Right cardiac atrium (tissue), 5 donors: ENCODE measurements around the gene PTPN3. TPM values are rescaled to one million over a fixed set of nuclear protein-coding genes. Genes with fewer than 3 reads are reported as not detected.

Source experiments
- ATAC-seq, 2 donors: fragments of 200-7000 bp; cut with Tn5 transposase; one replicate each; pipeline versions ENCODE4 v1.8.0 to v1.9.1; 2020; ENCODE audit warnings: moderate library complexity in 2 of 2, mild to moderate bottlenecking in 1 of 2
- DNase-seq, 3 donors: peaks; one replicate each; pipeline ENCODE4 v3.0.0-alpha.2; 2020
- H3K27ac ChIP-seq: one replicate; pipeline ENCODE4 v1.5.1; 2013; ENCODE audit warnings: mild to moderate bottlenecking, low read length, control low read depth, moderate library complexity
- H3K27me3 ChIP-seq: one replicate; pipeline ENCODE4 v1.6.1; 2013; ENCODE audit not compliant: control insufficient read depth, insufficient read depth
- H3K4me1 ChIP-seq: one replicate; pipeline ENCODE4 v1.6.1; 2013; ENCODE audit warnings: low read length; ENCODE audit not compliant: control insufficient read depth, insufficient read depth
- H3K4me3 ChIP-seq: one replicate; pipeline ENCODE4 v1.5.1; 2013; ENCODE audit warnings: low read length, control low read depth
- H3K9me3 ChIP-seq: one replicate; pipeline ENCODE4 v1.6.1; 2013; ENCODE audit warnings: low read length; ENCODE audit not compliant: control insufficient read depth
- WGBS: extraction: QIAGEN DNeasy Blood & Tissue Kit; methylation state at CpG from one replicate; pipeline ENCODE4 v1.1.7; 2013; 5-methylcytosine and 5-hydroxymethylcytosine counted together
- intact Hi-C, 4 donors: fragments of 100-400 bp; cut with DNase I; formaldehyde crosslinking; loops; one replicate each; pipeline versions ENCODE4 v1.11.0 to v1.14.0; 2022 to 2023
- polyA plus RNA-seq: library from polyadenylated mRNA; stranded (reverse); fragments of 200-250 nt; gene quantifications from one replicate; pipeline ENCODE4 v1.2.3, GENCODE V29; 2013
- total RNA-seq, 4 donors: library from RNA; stranded (reverse); fragmentation: NEBNext Ultra II Directional; extraction: Animal tissue kit (Norgen Biotek cat#: 25700); gene quantifications; one replicate each; pipeline ENCODE4 v1.2.1, GENCODE V29; 2021
- donor health status: healthy with polysubstance abuse.
- donor health status: DM: no; HTN: yes; CAD: no.
- donor health status: DM: no; HTN: no; CAD: no.
- donor health status: DM: no; HTN: yes; CAD: no; lungs with severe emphysema.
- donor health status: DM: yes; HTN: yes; CAD: no.

PTPN3 gene
- total and polyA plus RNA-seq, 5 donors = 2.8 to 9.3 (median 5.8) TPM

- Histone ChIP-seq H3K27ac (no peak overlapping the region), H3K4me3 (no peak overlapping the region), H3K9me3 (no peaks in the 10 kb centered on the region), H3K27me3 (no peaks in the 10 kb centered on the region), H3K4me1 (peaks cover 2% of the 10 kb centered on the region)
- intact Hi-C loops = no loop called here
- peak; percentile 19 to 90 for ATAC-seq
- DNase-seq = no peak
- 73% methylated on average over 7 of the region's 7 CpGs for WGBS
Measured at GRCh38 chr9:109488791-109489492, 9.2 kb downstream of the PTPN3 start.

GRCh38 chr9:109488351-109488750 lies 9.8 kb downstream of the PTPN3 start:
- Histone ChIP-seq H3K9me3 (no peaks in the 10 kb centered on the region), H3K27ac (no peak overlapping the region), H3K4me1 (peaks cover 2% of the 10 kb centered on the region), H3K4me3 (no peak overlapping the region), H3K27me3 (no peaks in the 10 kb centered on the region)
- no peak for ATAC-seq
- DNase-seq = no peak
- 58% methylated on average over 4 of the region's 4 CpGs for WGBS
- intact Hi-C loops = no loop called here

GRCh38 chr9:109487247-109487646 lies 10.9 kb downstream of the PTPN3 start:
- Histone ChIP-seq H3K27ac (no peak overlapping the region), H3K27me3 (no peaks in the 10 kb centered on the region), H3K4me3 (no peak overlapping the region), H3K9me3 (no peaks in the 10 kb centered on the region), H3K4me1 (peaks cover 2% of the 10 kb centered on the region)
- WGBS = 65% methylated on average over 7 of the region's 7 CpGs
- no peak for ATAC-seq
- DNase-seq = no peak
- intact Hi-C loops = no loop called here

GRCh38 chr9:109483744-109484429 lies 14.2 kb downstream of the PTPN3 start:
- DNase-seq (no peak), ATAC-seq (no peak)
- H3K9me3 ChIP-seq = no peaks in the 10 kb centered on the region
- intact Hi-C loops = no loop called here
- H3K27me3 ChIP-seq = no peaks in the 10 kb centered on the region
- no peak overlapping the region for H3K4me3 ChIP-seq
- no peak overlapping the region for H3K27ac ChIP-seq
- WGBS = 88% methylated on average over 14 of the region's 14 CpGs
- H3K4me1 ChIP-seq = peaks cover 2% of the 10 kb centered on the region

GRCh38 chr9:109482391-109482916 lies 15.7 kb downstream of the PTPN3 start:
- DNase-seq (no peak), ATAC-seq (no peak)
- no peaks in the 10 kb centered on the region for H3K9me3 ChIP-seq
- H3K4me3 ChIP-seq = no peak overlapping the region
- no peaks in the 10 kb centered on the region for H3K27me3 ChIP-seq
- no peak overlapping the region for H3K27ac ChIP-seq
- 79% methylated on average over 5 of the region's 5 CpGs for WGBS
- intact Hi-C loops = no loop called here
- H3K4me1 ChIP-seq = peaks cover 4% of the 10 kb centered on the region

- Histone ChIP-seq H3K9me3 (no peaks in the 10 kb centered on the region), H3K27ac (no peak overlapping the region), H3K4me1 (peaks cover 4% of the 10 kb centered on the region), H3K27me3 (no peaks in the 10 kb centered on the region), H3K4me3 (no peak overlapping the region)
- no peak for ATAC-seq
- DNase-seq = no peak
- whole genome bisulfite sequencing = 88% methylated on average over 7 of the region's 7 CpGs
- intact Hi-C loops = no loop called here
Measured at GRCh38 chr9:109481856-109482255, 16.3 kb downstream of the PTPN3 start.

GRCh38 chr9:109479822-109480221 lies 18.3 kb downstream of the PTPN3 start:
- DNase-seq (no peak), ATAC-seq (no peak)
- Histone ChIP-seq H3K9me3 (no peaks in the 10 kb centered on the region), H3K27me3 (no peaks in the 10 kb centered on the region), H3K27ac (no peak overlapping the region), H3K4me1 (peaks cover 6% of the 10 kb centered on the region), H3K4me3 (no peak overlapping the region)
- 95% methylated on average over 2 of the region's 2 CpGs for WGBS
- intact Hi-C loops = no loop called here

- intact Hi-C loops = no loop called here
- DNase-seq = no peak
- WGBS = 81% methylated on average over 10 of the region's 10 CpGs
- no peak overlapping the region for H3K4me3 ChIP-seq
- no peaks in the 10 kb centered on the region for H3K9me3 ChIP-seq
- no peaks in the 10 kb centered on the region for H3K27me3 ChIP-seq
- H3K4me1 ChIP-seq = peaks cover 12% of the 10 kb centered on the region
- ATAC-seq = no peak
- H3K27ac ChIP-seq = no peak overlapping the region
Measured at GRCh38 chr9:109478665-109479380, 19.3 kb downstream of the PTPN3 start.

- H3K27ac ChIP-seq = no peak overlapping the region
- H3K4me1 ChIP-seq = peaks cover 13% of the 10 kb centered on the region
- H3K9me3 ChIP-seq = no peaks in the 10 kb centered on the region
- intact Hi-C loops = no loop called here
- no peak overlapping the region for H3K4me3 ChIP-seq
- ATAC-seq (no peak), DNase-seq (no peak)
- H3K27me3 ChIP-seq = no peaks in the 10 kb centered on the region
- 78% methylated on average over 7 of the region's 7 CpGs for WGBS
Measured at GRCh38 chr9:109478051-109478563, 20.0 kb downstream of the PTPN3 start.

- DNase-seq = no peak
- peak overlapping the region; percentile 4 for H3K27ac ChIP-seq
Measured at GRCh38 chr9:109477258-109478050, 20.7 kb downstream of the PTPN3 start.

More at GRCh38 chr9:109477258-109478050, 20.7 kb downstream of the PTPN3 start:
- Histone ChIP-seq H3K9me3 (no peaks in the 10 kb centered on the region), H3K27me3 (no peaks in the 10 kb centered on the region), H3K4me3 (no peak overlapping the region), H3K4me1 (peaks cover 13% of the 10 kb centered on the region)
- intact Hi-C loops = no loop called here
- peak; percentile 15 to 53 for ATAC-seq
- 64% methylated on average over 11 of the region's 11 CpGs for WGBS
